Activated CD4-positive, alpha-beta T cell treated with anti-CD3 and anti-CD28 coated beads, Interleukin-2, amount 10 ng/mL, durations not matched to agents 7 days and 5 days (primary cell): ENCODE data around the gene TMEM141. TPM values are rescaled to one million over a fixed set of nuclear protein-coding genes. Genes with fewer than 3 reads are reported as not detected.

Experiments used
- CTCF ChIA-PET: fragments of 350-600 bp; sonication (Branson Sonifier 250); formaldehyde crosslinking; loops from one replicate; lab custom pipeline; 2021; ENCODE audit warnings: antibody characterized with exemption; lab: Charles Lee
- POLR2A ChIA-PET: fragments of 350-600 bp; sonication (Branson Sonifier 250); formaldehyde crosslinking; loops from one replicate; lab custom pipeline; 2021; ENCODE audit warnings: antibody characterized with exemption; lab: Charles Lee
- DNase-seq: peaks from one replicate; pipeline ENCODE4 v3.0.0-alpha.2; 2020
- H3K27ac Mint-ChIP-seq: one replicate; pipeline ENCODE4 v1.8.0; 2021; ENCODE audit warnings: mild to moderate bottlenecking, moderate library complexity, mixed read lengths
- H3K27me3 Mint-ChIP-seq: one replicate; pipeline ENCODE4 v1.8.0; 2021; ENCODE audit warnings: mixed read lengths
- H3K36me3 Mint-ChIP-seq: one replicate; pipeline ENCODE4 v1.8.0; 2021; ENCODE audit warnings: low read depth, mixed read lengths
- H3K4me1 Mint-ChIP-seq: one replicate; pipeline ENCODE4 v1.8.0; 2021; ENCODE audit warnings: mixed read lengths
- H3K4me3 Mint-ChIP-seq: one replicate; pipeline ENCODE4 v1.8.0; 2021; ENCODE audit warnings: mild to moderate bottlenecking, moderate library complexity, mixed read lengths
- H3K9me3 Mint-ChIP-seq: one replicate; pipeline ENCODE4 v1.8.0; 2021; ENCODE audit warnings: mixed read lengths
- total RNA-seq, 2 experiments: library from RNA; stranded (reverse); gene quantifications; one replicate each; pipeline ENCODE4 v1.2.3, GENCODE V29; 2021

TMEM141 gene
- total RNA-seq, 2 experiments from 2014 or later = 28.5 to 38.5 TPM

DNA sequence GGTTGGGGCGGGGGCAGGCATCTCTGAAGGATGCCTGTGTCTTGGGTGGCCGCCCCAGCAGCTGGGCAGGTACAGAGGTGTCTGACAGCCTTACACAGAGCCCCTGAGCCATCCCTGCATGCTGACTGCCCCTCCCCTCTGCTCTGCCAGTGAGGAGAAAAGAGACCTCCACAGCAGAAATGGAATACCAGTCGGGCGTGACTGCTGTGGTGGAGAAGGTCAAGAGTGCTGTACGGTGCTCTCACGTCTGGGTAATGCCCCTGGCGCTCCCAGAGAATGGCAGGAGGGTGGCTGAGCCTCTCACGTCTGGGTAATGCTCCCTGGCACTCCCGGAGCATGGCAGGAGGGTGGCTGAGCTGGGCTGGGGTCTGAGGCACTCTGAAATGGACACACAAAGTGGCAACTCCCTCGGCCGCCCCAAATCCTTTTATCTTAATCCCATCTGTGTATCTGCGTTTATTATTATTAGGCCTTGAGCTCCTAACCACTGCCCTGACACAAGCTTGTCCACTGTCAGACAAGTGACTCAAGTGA lies 14.1 kb downstream of the TMEM141 start:
- Mint-ChIP-seq H3K27me3 (peaks cover 4% of the 10 kb centered on the region), H3K27ac (peak overlapping the region; percentile 1), H3K4me3 (no peak overlapping the region), H3K9me3 (no peaks in the 10 kb centered on the region), H3K4me1 (peaks cover 41% of the 10 kb centered on the region), H3K36me3 (peaks cover 9% of the 10 kb centered on the region)
- CTCF ChIA-PET = interaction anchor here (0.8 to 4.6 kb wide), 5 partner anchors 10 to 230 kb away, joined by 3 to 23 read pairs (median 5); partner anchors contain the start of gene AJM1
- no peak for DNase-seq
- POLR2A ChIA-PET = no interaction called here

DNA sequence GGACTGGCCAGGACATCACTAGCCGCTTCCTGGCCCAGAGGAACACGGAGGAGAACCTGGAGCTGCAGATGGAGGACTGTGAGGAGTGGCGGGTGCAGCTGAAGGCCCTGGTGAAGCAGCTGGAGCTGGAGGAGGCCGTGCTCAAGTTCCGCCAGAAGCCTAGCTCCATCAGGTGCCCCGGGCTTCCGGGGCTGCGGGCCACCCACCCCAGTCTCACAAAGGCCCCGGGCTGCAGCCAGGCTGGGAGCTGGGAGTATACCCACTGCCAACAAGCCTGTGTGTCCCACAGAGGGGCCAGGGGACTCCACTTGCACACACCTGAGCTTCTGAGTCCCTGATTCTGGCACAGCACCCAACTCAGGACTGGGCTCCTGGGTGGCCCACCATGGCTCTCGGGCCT lies 14.9 kb downstream of the TMEM141 start:
- H3K27me3 Mint-ChIP-seq = no peaks in the 10 kb centered on the region
- CTCF ChIA-PET = interaction anchor here (0.7 to 4.6 kb wide), 8 partner anchors 9 to 229 kb away, joined by 3 to 23 read pairs (median 6); partner anchors contain the start of genes AJM1 and TMEM141
- peak overlapping the region; percentile 5 for H3K27ac Mint-ChIP-seq
- peak overlapping the region; percentile 84 for H3K4me3 Mint-ChIP-seq
- H3K36me3 Mint-ChIP-seq = peaks cover 13% of the 10 kb centered on the region
- peaks cover 39% of the 10 kb centered on the region for H3K4me1 Mint-ChIP-seq
- no peaks in the 10 kb centered on the region for H3K9me3 Mint-ChIP-seq
- POLR2A ChIA-PET = no interaction called here
- no peak for DNase-seq

DNA sequence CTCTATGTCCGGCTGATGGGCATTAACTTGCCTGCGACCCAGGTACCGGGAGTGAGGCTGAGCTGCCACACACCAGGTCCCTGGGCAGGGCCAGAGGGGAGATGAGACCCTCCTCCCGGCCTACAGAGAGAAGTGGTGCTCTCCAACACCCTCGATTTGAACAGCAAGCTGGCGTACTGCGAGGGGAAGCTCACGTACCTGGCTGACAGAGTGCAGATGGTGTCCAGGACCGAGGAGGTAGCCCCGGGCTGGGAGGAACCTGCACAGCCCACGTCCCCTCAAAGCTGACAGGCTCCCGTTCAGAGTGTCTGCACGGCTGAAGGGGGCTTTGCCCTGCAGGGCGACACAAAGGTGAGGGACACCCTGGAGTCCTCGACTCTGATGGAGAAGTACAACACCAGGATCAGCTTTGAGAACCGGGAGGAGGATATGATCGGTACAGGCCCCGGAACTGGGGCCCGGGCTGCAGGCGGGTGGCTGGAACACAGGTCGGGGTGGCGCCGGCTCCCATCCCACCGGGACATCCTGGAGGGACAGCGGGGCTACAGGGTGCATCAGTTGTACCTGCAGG lies 15.6 kb downstream of the TMEM141 start:
- H3K36me3 Mint-ChIP-seq = peaks cover 13% of the 10 kb centered on the region
- H3K4me1 Mint-ChIP-seq = peaks cover 36% of the 10 kb centered on the region
- H3K27ac Mint-ChIP-seq = peak overlapping the region; percentile 76

DNA sequence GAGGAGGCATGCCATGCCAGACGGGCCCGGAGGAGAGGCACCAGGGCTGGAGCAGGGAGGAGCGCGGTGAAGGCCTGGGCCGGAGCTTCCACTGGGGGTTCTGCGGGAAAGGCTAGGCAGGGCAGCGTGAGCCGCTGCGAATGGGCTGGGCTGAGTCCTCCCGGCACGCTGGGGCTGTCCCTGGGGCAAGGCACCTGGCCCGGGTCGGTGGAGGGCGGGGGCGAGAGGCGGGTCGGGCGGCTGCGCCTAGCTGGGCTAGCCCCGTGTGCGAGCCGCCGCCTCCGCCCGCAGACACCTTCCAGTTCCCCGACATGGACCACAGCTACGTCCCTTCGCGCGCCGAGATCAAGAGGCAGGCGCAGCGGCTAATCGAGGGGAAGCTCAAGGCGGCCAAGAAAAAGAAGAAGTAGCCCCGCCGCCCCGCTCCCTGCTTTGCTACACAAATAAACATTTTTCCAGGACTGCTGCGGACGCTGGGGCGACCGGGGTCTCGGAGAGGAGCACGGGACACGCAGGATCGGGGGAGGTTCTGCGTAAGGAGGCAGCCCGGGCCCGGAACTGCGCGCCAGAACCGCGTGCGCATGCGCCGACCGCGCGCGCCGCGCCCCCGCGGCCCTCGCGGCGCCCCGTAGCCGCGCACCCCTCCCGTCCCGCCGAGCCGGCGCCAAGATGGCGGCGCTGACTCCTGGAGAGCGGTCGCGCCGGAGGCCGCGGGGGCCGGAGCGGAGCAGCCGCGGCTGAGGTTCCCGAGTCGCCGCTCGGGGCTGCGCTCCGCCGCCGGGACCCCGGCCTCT lies 16.3 kb downstream of the TMEM141 start, which contains the start of gene RABL6:
Gene RABL6, plus strand, starts transcription at position 668 of the 794 bp plus-strand sequence. CDS start 249 bp downstream, outside the sequence.
- DNase-seq = peak; percentile 75
- Mint-ChIP-seq H3K4me3 (peak within 1 kb of the TSS; percentile 84), H3K27me3 (no peaks in the 10 kb centered on the region), H3K27ac (peak within 1 kb of the TSS; percentile 90), H3K4me1 (peaks cover 37% of the 10 kb centered on the region), H3K9me3 (no peaks in the 10 kb centered on the region), H3K36me3 (peaks cover 18% of the 10 kb centered on the region)
- CTCF ChIA-PET = interaction anchor here (0.7 to 4.6 kb wide), 12 partner anchors 10 to 429 kb away, joined by 3 to 23 read pairs (median 4); partner anchors contain the start of genes AJM1 and C8G
- POLR2A ChIA-PET = no interaction called here

More for the DNA sequence above, 15.6 kb downstream of the TMEM141 start:
- CTCF ChIA-PET = interaction anchor here (1.0 to 4.6 kb wide), 10 partner anchors 11 to 228 kb away, joined by 3 to 23 read pairs (median 6); partner anchors contain the start of genes AJM1 and C8G
- no peak for DNase-seq
- Mint-ChIP-seq H3K27me3 (no peaks in the 10 kb centered on the region), H3K9me3 (no peaks in the 10 kb centered on the region), H3K4me3 (peak overlapping the region; percentile 84)
- POLR2A ChIA-PET = no interaction called here

DNA sequence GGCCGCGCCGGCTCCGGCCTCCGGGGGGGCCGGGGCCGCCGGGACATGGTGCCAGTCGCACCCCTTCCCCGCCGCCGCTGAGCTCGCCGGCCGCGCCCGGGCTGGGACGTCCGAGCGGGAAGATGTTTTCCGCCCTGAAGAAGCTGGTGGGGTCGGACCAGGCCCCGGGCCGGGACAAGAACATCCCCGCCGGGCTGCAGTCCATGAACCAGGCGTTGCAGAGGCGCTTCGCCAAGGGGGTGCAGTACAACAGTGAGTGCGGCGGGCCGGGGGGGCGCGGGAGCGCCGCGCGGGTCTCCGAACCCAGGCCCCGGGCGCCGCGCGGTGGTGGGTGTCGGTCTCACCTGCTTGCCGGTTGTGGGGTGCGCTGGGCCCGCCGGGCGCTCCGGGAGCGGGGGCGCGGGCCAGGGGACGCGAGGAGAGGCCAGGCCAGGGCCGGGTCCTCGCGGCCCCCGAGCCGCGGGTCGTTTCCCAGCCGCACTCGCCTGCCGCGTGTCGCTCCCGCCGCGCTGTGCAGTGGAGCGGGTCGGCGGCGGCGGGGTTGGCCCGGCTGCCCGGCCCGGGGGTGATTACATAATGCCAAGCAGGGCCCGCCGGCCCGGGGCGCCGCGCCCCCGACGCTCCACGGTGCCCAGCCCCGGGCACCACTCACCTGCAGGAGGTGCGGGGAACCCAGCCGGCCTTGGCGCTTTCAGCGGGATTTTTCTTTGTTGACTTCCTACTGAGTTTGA lies 17.1 kb downstream of the TMEM141 start:
- H3K27ac Mint-ChIP-seq = peak overlapping the region; percentile 79
- POLR2A ChIA-PET = no interaction called here
- H3K4me3 Mint-ChIP-seq = peak overlapping the region; percentile 84
- peak; percentile 49 for DNase-seq
- H3K27me3 Mint-ChIP-seq = no peaks in the 10 kb centered on the region
- peaks cover 45% of the 10 kb centered on the region for H3K4me1 Mint-ChIP-seq
- CTCF ChIA-PET = interaction anchor here (0.7 to 4.6 kb wide), 11 partner anchors 9 to 428 kb away, joined by 3 to 23 read pairs (median 4); partner anchors contain the start of genes AJM1 and C8G
- peaks cover 26% of the 10 kb centered on the region for H3K36me3 Mint-ChIP-seq
- no peaks in the 10 kb centered on the region for H3K9me3 Mint-ChIP-seq

DNA sequence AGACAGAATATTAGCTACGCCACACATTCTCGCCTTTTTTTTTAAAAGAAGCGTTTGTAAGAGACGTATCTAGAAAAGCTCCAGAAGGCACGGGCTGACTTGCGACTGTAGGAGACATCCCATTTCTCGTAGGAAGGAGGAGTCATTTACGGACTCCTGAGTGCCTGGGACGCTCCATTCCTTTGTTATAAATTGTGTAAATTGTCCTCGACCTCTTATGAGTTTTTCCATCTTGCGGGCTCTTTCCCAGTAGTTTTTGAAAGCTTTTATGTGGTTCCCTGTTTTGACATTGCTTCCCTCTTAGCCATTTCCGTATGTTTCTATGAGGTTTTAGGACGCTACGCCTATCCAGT lies 17.6 kb downstream of the TMEM141 start:
- H3K4me3 Mint-ChIP-seq = peak overlapping the region; percentile 84
- H3K36me3 Mint-ChIP-seq = peaks cover 29% of the 10 kb centered on the region
- no peaks in the 10 kb centered on the region for H3K27me3 Mint-ChIP-seq
- H3K4me1 Mint-ChIP-seq = peaks cover 50% of the 10 kb centered on the region
- no peaks in the 10 kb centered on the region for H3K9me3 Mint-ChIP-seq
- H3K27ac Mint-ChIP-seq = peak overlapping the region; percentile 79
- POLR2A ChIA-PET = no interaction called here
- DNase-seq = no peak
- CTCF ChIA-PET = interaction anchor here (0.8 to 1.7 kb wide), 3 partner anchors 10 to 222 kb away, joined by 3 to 4 read pairs (median 3); no protein-coding TSS in a partner anchor

DNA sequence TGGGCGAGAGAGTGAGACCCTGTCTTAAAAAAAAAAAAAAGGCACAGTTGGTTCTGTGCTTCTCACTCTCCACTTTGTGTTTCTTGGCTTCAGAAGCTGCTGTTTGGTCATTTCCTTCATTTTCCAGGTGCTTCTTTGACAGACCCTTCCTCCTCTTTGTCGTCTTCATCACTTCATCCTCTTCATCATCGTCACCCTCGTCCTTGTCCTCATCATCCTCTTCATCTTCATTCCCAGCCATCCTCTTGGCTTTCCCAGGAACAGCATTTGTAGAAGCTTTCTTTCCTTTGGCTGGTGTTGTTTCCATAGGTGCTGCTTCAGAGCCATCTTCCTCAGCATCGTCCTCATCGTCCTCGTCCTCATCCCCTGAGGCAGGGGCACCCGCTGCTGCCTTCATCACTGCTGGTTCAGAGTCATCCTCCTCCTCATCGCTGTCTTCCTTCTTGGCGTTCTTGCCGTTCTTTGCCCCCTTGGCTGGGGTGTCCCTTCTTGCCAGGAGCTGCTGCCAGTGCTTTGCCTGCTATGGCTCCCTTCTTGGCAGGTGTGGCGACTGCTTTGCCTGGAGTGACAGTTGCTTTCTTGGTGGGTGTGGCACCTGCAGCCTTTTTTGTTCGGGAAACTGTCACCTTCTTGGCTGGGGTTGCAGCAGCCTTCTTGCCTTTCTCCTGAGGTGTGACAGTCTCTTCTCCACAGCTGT lies 23.7 kb downstream of the TMEM141 start:
- H3K27me3 Mint-ChIP-seq = no peaks in the 10 kb centered on the region
- no peak overlapping the region for H3K4me3 Mint-ChIP-seq
- no peaks in the 10 kb centered on the region for H3K9me3 Mint-ChIP-seq
- no peak overlapping the region for H3K27ac Mint-ChIP-seq
- H3K36me3 Mint-ChIP-seq = peaks cover 41% of the 10 kb centered on the region
- H3K4me1 Mint-ChIP-seq = peaks cover 45% of the 10 kb centered on the region
- no peak for DNase-seq
- CTCF ChIA-PET = interaction anchor here (0.6 to 2.3 kb wide), 4 partner anchors 9 to 281 kb away, joined by 3 to 10 read pairs (median 4); partner anchors contain the start of gene AJM1
- POLR2A ChIA-PET = no interaction called here

DNA sequence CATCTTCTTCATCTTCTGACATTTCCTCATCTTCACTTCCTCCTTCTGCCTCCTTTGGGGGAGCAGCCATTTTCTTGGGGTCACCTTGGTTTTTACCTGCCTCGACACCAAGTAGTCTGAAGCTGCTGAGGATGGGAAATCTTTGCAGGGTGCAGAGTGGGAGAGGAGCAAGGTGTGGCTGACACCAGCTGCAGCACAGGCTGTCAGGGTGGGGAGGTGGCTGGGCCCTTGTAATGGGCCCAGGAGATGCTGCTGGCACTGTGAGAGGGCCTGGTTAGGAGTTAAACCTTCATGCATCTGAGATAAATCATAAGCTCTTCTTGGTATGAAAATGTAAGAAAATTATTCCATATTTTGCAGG lies 24.3 kb downstream of the TMEM141 start:
- H3K36me3 Mint-ChIP-seq = peaks cover 37% of the 10 kb centered on the region
- CTCF ChIA-PET = interaction anchor here (0.7 to 2.3 kb wide), 4 partner anchors 10 to 280 kb away, joined by 3 to 10 read pairs (median 3); partner anchors contain the start of genes ABCA2 and AJM1
- no peaks in the 10 kb centered on the region for H3K9me3 Mint-ChIP-seq
- no peak overlapping the region for H3K4me3 Mint-ChIP-seq
- H3K27me3 Mint-ChIP-seq = no peaks in the 10 kb centered on the region
- H3K27ac Mint-ChIP-seq = peak overlapping the region; percentile 25
- POLR2A ChIA-PET = no interaction called here
- H3K4me1 Mint-ChIP-seq = peaks cover 41% of the 10 kb centered on the region
- no peak for DNase-seq

DNA sequence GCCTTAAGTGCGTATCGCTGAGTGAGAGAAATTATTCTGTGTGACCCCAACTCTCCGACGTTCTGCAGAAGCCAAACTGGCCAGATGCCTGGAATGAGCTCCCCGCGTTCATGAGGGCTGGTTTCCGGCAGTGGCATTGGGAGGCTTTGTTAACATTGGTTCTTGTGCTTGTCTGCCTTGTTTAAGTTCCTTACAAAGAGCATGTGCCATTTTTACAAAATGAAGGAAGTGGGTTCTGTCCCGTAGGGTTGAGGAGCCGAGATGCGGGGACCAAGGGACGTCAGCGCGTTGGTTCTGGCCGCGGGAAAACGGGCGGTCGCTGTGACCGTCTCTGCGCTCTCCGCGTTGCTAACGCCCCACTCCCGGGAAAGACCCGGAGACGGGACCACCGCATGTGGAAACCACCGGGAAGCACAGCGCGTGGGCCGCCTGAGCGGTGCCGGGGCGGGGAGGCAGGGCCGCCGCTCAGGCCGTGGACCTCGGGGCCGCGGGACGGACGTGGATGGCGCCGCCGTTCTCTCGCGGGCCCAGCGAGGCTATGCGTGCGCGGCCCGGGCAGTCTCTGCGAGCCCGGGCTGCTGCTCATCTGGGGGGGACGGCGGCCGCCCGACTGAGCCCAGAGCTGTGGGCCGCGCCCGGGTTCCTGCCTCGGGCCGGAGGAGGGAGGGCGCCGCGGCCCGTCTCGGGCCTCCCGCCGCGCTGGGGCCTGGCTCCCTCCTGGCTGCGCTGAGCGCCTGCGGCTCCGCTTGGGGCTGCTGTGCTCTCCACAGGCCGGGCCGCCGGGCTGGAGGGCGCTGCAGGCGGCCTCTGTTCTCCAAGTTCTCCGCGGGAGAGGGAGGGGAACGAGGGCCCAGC lies 30.1 kb downstream of the TMEM141 start:
- POLR2A ChIA-PET = no interaction called here
- Mint-ChIP-seq H3K9me3 (no peaks in the 10 kb centered on the region), H3K36me3 (peaks cover 15% of the 10 kb centered on the region), H3K4me1 (peaks cover 11% of the 10 kb centered on the region), H3K27ac (no peak overlapping the region), H3K4me3 (no peak overlapping the region), H3K27me3 (no peaks in the 10 kb centered on the region)
- CTCF ChIA-PET = interaction anchor here (0.9 kb wide), 2 partner anchors 14 to 210 kb away, joined by 3 to 4 read pairs; no protein-coding TSS in a partner anchor
- DNase-seq = no peak

DNA sequence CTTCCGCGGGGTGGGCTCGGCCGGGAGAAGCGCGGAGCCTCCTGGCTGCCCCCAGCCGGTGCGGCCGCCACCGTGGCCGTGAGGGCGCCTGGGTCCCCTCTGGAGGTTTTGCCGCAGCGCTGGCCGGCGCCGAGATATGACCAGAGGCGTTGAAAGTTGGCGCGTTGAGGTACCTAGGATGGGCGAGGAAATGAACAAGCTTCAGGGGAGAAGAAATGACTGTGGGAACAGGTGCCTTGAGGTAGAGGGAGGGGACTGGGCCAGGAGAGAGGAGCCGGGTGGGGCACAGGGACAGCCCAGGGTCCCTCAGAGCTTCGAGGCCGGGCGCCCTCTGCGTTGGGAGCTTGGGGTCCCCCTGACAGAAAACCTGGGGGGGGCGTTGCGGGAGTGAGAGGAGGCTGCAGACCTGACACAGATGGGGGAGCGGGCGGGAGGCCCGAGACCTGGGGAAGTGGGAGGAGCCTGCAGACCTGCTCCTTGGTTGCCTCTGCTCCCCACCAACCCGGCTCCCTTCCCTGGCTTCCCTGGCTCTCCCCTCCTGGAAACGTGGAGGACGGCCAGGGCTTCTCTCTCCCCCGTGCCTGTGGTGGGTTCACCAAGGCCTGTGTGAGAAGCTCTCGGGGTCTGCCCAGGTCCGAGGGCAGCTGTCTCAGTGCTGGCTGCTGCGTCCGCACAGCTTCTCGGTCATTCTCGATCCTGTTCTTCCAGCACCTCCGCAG lies 30.8 kb downstream of the TMEM141 start:
- Mint-ChIP-seq H3K9me3 (no peaks in the 10 kb centered on the region), H3K4me1 (peaks cover 9% of the 10 kb centered on the region), H3K4me3 (no peak overlapping the region), H3K36me3 (peaks cover 13% of the 10 kb centered on the region), H3K27me3 (no peaks in the 10 kb centered on the region), H3K27ac (no peak overlapping the region)
- POLR2A ChIA-PET = no interaction called here
- CTCF ChIA-PET = interaction anchor here (0.7 to 1.9 kb wide), 2 partner anchors 20 to 21 kb away, joined by 3 to 5 read pairs; no protein-coding TSS in a partner anchor
- no peak for DNase-seq
